Activated CD8-positive, alpha-beta memory T cell treated with anti-CD3 and anti-CD28 coated beads, Interleukin-2, amount 50 U/mL, for 4 hours (primary cell): ENCODE results near the gene DHX34.
A peak's percentile ranks its signal among the peaks of the same experiment; 100 is the strongest.
"Not testable (repeated sequence)": the region's sequence is repeated elsewhere in the genome, so short reads cannot be mapped to it uniquely, and the experiment has no call there.

ENCODE experiments used
- DNase-seq: peaks from one replicate; pipeline ENCODE4 v3.0.0-alpha.2; 2020

The DHX34 gene

GRCh38 chr19:47390533-47391488 lies 41.7 kb downstream of the DHX34 start:
- no peak for DNase-seq

DNA sequence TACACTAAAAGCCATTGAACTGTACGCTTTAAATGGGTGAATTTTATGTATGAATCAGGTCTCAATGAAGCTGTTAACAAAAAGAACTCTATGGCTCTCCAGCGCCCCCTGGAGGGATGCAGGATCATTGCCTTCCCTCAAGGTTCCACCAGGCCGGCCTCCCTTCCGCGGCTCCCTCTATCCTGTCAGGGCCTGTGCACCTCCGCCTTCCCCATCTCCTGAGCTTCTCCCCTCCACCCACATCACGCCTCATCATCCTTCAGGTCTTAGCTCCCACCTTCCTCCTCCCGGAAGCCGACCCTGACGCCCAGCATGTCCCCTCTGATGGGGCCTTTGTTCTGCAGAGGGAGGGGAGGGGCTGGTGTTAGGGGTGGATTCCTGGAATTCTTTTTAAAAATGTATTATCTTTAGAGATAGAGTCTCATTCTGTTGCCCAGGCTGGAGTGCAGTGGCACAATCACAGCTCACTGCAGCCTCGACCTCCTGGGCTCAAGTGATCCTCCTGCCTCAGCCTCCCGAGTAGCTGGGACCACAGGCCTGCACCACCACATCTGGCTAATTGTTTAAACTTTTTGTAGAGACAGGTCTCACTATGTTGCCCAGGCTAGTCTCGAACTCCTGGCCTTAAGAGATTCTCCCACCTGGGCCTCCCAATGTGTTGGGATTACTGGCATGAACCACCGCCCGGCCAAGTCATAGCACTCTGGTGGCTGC lies 42.6 kb downstream of the DHX34 start:
- peak; percentile 82 for DNase-seq

- no peak for DNase-seq
Measured at GRCh38 chr19:47398707-47399597, 49.8 kb downstream of the DHX34 start.

- DNase-seq: no peak
Measured at GRCh38 chr19:47402504-47402903, 53.4 kb downstream of the DHX34 start.

DNA sequence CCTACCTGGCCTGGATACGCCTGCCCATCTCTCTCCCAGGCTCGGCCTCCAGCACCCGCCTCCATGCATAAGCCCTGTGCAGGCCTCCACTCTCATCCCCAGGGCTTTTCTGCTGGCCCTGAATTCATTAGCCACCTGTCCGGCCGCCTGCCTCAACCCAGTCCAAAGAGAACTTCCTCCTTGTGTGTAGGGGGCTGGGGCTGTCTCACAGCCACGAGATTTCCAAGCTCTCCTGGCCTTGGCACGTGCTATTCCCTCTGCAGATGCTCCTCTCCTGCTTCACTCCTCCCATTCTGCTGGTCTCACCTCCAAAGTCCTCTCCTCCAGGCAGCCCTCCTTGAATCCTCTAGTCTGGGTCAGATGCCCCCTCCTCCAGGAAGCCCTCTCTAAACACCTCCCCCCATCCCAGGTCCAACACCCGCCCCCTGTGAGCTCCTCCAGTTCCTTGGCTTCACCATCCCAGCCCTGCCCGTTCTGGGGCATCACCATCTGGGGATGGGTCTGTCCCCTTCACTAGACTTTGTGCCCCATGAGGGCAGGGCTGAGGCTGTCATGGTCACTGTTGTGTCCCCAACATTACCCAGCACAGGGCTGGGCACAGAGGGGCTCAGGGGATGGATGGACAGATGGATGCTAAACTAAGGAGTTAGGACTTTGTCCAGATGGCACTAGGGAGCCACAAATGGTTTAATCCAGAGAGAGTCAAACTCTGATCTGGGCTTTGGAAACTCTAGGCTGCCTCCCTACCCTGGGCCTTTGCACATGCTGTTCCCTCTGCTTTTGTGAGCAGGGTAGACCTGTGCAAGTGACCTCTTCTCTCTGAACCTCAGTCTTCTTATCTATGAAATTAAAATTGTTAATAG lies 55.5 kb downstream of the DHX34 start:
- no peak for DNase-seq

- DNase-seq: no peak
Measured at GRCh38 chr19:47405197-47405550, 56.1 kb downstream of the DHX34 start.

DNA sequence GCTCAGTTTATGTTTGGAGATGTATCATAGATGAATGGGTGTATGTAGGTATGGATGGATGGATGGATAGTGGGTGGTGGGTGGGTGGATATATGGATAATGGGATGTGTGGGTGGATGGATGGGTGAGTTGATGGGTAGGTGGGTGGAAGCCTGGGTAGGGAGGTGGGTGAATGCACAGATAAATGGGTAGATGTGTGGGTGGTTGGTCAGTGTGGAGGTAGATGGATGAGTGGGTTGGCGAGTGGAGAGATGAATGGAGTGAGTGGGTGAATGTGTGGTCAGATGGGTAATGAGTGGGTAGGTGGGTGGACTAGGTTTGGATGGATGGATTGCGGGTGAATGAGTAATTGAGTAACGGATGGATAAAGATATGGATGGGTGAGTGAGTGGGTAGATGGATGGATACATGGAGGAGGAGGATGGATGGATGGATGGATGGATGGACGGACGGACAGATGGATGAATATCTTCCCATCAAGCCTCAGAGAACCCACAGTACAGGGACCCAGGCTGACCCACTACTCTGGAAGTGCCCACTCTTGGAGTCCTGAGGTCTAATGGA lies 56.8 kb downstream of the DHX34 start:
- DNase-seq: no peak

DNA sequence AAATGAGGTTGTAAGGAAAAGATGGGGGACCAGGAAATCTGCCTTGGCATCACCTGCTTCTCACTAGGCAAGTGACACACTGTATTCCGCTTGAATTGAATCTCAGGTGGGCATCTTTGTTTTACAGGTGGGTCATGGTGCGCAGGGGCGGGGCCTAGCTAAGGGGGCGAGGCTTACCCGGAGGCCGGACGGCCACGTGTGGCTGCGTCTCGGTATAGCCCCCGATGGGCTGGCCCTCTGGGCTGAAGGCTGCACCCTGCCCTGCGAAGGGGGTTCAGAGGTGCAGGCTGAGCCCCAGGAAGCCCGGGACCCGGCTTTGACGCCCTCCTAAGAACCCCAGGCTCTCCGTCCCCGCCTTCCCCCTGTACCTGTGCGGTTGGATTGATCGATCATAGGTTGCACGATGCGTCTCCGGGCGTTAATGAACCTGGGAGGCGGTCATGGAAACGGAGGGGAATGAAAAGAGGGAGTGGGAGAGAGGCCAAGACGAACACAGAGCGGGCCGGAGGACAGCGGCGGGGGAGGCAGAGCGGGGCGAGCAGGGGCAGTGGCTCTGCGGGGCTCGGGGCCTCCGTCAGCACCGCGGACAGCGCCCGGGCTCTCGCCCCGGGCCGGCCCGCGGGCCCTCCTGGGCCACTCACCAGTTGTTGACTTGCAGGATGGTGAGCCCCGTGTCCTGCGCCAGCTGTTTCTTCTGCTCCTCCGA lies 57.7 kb downstream of the DHX34 start:
- DNase-seq: no peak

- no peak for DNase-seq
Measured at GRCh38 chr19:47407417-47407774, 58.3 kb downstream of the DHX34 start.

DNA sequence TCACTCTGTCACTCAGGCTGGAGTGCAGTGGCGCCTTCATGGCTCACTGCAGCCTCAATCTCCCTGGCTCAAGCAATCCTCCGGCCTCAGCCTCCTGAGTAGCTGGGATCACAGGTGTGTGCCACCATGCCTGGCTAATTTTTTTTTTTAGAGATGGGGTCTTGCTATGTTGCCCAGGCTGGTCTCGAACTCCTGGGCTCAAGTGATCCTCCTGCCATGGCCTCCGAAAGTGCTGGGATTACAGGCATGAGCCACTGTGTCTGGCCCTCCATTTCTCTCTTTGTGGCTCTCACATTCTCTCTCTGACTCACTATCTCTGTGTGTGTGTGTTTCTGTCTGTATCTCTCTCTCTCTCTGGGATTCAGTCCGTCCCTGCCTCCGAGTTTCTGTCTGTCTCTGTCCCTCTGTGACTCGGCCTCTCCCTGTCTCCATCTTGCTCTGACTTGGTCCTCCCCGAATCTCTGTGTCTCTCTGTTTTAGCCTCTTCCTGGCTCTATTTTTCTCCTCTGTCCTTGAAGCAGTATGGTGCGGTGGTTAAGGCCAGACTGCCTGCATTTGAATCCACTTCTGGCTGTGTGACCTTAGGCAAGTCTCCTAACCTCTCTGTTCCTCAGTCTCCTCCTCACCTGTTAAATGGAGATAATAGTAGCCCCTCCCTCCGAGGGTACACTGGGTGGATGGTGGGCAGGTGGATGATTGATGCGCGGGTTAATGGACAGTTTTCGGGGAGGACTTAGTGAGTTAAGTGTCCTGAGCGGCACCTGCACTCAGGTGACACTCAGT lies 59.2 kb downstream of the DHX34 start:
- no peak for DNase-seq

DNA sequence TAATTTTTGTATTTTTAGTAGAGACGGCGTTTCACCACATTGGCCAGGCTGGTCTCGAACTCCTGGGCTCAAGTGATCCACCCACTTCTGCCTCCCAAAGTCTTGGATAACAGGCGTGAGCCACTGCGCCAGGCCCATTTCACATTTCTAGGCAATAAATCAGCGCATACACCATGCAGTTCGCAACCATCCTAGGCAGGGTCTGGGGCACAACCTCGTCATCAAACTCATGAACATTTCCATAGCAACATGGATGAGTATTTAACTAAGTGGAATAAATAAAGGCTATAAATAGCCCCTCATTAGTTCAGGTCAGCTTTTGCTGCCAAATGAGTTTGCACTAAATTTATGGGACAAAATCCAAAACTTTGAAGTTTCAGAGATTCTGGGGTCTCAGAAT lies 62.0 kb downstream of the DHX34 start:
- no peak for DNase-seq

DNA sequence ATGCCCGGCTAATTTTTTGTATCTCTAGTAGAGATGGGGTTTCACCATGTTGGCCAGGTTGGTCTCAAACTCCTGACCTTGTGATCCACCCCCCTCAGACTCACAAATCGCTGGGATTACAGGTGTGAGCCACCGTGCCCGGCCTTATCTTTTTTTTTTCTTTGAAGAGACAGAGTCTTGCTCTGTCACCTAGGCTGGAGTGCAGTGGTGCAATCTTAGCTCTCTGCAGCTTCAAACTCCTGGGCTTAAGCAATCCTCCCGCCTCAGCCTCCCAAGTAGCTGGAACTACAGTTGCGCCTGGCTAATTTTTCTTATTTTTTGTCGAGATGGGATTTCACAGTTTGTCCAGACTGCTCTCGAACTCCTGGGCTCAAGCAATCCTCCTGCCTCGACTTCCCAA lies 62.6 kb downstream of the DHX34 start:
- not testable (repeated sequence) for DNase-seq

- DNase-seq: no peak
Measured at GRCh38 chr19:47413941-47414340, 64.8 kb downstream of the DHX34 start.

DNA sequence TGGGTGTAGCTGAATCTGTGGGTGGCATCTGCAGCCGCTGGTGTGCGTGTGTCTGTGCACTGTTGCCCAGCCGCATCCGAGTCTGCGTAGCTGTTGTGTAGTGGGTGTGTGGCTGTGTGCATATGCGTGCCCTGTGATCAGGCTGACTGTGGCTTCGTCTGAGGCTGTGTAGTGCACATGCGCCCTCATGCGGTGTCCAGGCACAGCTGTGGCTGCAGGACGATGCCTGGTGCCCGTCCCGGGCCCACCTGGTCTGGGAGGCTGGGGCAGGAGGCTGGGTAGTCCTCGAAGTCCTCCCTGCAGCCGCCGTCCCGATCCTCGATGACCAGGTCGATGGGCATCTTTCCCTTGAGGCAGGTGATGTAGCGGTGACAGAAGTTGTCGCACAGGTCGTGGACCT lies 65.4 kb downstream of the DHX34 start:
- DNase-seq: no peak

DNA sequence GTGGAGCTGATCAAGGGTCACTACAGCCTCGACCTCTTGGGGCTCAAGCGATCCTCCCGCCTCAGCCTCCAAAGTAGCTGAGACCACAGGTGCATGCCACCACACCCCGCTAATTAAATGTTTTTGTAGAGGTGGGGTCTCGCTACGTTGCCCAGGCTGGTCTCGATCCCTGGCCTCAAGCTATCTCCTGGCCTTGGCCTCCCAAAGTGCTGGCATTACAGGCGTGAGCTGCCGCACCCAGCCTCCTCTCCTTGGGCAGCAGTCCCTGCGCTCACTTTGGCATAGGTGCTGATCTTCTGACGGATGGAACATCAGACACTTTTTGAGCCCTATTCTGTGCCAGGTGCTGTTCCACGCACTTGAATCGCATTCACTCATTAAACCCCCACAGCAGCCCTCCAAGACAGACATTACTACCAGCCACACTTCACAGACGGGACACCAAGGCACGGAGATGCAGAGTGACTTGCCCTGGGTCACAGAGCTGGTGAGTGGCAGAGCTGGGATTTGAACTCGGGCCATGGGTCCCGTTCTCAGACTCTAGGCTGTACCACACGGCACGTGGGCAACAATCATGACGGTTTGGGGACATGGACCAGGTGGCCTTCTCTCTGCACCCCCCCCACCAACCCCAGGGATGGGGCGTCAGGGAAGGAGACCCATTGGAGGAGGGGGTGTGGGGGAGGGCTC lies 67.0 kb downstream of the DHX34 start:
- DNase-seq: no peak

- no peak for DNase-seq
Measured at GRCh38 chr19:47416643-47416985, 67.5 kb downstream of the DHX34 start.

- DNase-seq: no peak
Measured at GRCh38 chr19:47417107-47417745, 68.1 kb downstream of the DHX34 start.

DNA sequence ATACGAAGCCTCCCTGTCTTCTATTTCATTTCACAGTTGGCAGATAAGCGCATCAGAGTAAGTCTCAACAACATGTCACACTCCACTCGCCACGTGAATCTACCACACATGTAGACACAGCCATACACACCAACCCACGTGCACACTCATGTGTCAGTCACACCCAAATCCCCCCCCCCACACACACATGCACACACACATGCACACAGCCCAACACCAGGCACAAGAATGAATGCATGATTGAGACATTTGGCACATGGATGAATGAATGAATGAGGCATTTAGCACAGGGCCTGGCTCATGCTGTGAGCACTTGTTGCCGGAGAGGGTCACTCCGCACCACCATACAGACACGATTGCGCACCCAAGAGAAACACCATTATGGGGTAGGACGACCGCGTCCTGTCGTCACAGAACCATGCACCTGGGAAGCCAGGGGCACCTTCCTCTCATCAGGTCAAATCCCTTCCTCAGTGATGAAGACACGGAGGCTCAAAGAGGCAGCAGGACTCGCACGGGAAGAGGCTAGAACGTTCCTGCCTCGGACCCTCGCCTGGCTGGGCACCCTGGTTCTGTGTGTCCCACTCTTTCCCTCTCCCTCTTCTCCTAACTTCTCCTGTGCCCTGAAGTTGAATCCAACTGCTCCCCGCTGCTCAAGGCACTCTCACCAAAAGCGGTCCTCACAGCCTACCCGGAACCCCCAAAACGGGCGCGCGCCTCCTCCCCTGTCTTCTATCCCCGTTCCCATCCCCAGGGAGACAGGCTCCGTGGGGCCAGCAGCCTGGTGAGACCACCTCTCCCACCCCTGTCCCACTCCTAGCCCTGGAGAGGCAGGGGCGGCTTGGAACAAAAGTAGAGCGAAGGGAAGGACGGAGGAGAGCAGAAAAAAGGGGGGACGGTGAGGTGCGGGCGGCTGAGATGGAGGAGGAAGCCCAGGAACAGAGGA lies 68.9 kb downstream of the DHX34 start:
- no peak for DNase-seq
